ENCODE measurements around the gene RBM45.

DNA sequence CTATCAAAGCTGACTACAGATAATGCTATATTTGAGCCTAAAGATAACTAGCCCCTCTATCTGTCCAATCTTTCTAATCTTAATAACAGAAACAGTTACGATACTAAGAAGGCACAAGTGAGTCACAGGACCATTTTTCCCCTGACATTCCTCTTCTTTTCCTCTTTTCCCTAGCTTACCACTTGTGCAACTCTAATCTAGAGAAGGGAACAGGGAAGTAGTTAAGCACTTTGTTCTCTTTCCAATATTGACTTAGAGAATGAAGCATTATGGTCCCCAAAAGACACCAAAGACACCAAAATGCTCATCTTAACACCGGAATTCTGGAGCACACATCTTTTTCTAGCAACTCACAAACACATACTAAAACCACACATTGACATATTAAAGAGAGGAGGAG is 41.4 kb upstream of the RBM45 start:
- TF ChIP-seq, protein P1, sequence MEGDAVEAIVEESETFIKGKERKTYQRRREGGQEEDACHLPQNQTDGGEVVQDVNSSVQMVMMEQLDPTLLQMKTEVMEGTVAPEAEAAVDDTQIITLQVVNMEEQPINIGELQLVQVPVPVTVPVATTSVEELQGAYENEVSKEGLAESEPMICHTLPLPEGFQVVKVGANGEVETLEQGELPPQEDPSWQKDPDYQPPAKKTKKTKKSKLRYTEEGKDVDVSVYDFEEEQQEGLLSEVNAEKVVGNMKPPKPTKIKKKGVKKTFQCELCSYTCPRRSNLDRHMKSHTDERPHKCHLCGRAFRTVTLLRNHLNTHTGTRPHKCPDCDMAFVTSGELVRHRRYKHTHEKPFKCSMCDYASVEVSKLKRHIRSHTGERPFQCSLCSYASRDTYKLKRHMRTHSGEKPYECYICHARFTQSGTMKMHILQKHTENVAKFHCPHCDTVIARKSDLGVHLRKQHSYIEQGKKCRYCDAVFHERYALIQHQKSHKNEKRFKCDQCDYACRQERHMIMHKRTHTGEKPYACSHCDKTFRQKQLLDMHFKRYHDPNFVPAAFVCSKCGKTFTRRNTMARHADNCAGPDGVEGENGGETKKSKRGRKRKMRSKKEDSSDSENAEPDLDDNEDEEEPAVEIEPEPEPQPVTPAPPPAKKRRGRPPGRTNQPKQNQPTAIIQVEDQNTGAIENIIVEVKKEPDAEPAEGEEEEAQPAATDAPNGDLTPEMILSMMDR (IDR thresholded peaks at IDR 0.05) = no peak
- no peak for TF ChIP-seq POLR2A (IDR thresholded peaks at IDR 0.05)

Data from esophagus squamous epithelium (tissue), 4 donors.